HL-60 (cell line): ENCODE measurements around the gene COL11A1.

Source experiments
- CTCF ChIP-seq: IDR thresholded peaks from one replicate; pipeline ENCODE4 v1.5.1; 2011; ENCODE audit warnings: low read length, control low read depth, inconsistent platforms; ENCODE audit not compliant: insufficient read depth
- GABPA ChIP-seq: IDR thresholded peaks from 2 replicates; pipeline ENCODE4 v1.6.1; 2012; ENCODE audit warnings: low read depth
- POLR2AphosphoS5 ChIP-seq: IDR thresholded peaks from 2 replicates; pipeline ENCODE4 v1.6.1; 2012; ENCODE audit warnings: low read depth
- REST ChIP-seq: IDR thresholded peaks from 2 replicates; pipeline ENCODE4 v1.6.1; 2012; ENCODE audit warnings: low read depth; ENCODE audit not compliant: insufficient replicate concordance
- SPI1 ChIP-seq: IDR thresholded peaks from 2 replicates; pipeline ENCODE4 v1.6.1; 2012; ENCODE audit warnings: low read depth, mild to moderate bottlenecking, borderline replicate concordance

GRCh38 chr1:102842606-102843005 lies 265.7 kb downstream of the COL11A1 start:
- TF ChIP-seq REST (peak; percentile 16), CTCF (no peak), GABPA (no peak), SPI1 (no peak), POLR2AphosphoS5 (no peak)
